PFSK-1 (cell line): ENCODE data around the gene CNIH2.

Source experiments
- FOXP2 ChIP-seq: optimal IDR thresholded peaks from 2 replicates; pipeline ENCODE3; 2011; ENCODE audit warnings: borderline replicate concordance, control low read depth, inconsistent platforms; ENCODE audit not compliant: insufficient read depth; ENCODE audit errors: extremely low read length, extremely low read depth
- POLR2AphosphoS5 ChIP-seq: IDR thresholded peaks from 2 replicates; pipeline ENCODE4 v1.6.1; 2012; ENCODE audit warnings: low read depth, mild to moderate bottlenecking, control low read depth, low read length, moderate library complexity
- REST ChIP-seq, 2 experiments: IDR thresholded peaks; 2 replicates each; pipeline versions ENCODE4 v1.6.1 to v1.8.0; 2011 to 2012; ENCODE audit warnings: low read depth in 2 of 2, low read length in 2 of 2, control low read depth in 1 of 2, inconsistent platforms in 1 of 2, mild to moderate bottlenecking in 1 of 2, moderate library complexity in 1 of 2; ENCODE audit not compliant: insufficient read depth in 1 of 2
- SIN3A ChIP-seq: IDR thresholded peaks from 2 replicates; pipeline ENCODE4 v1.6.1; 2012; ENCODE audit warnings: mild to moderate bottlenecking, low read length, moderate library complexity, borderline replicate concordance; ENCODE audit not compliant: insufficient read depth
- TAF1 ChIP-seq: IDR thresholded peaks from 2 replicates; pipeline ENCODE4 v1.6.1; 2012; ENCODE audit warnings: low read length, control low read depth, borderline replicate concordance; ENCODE audit not compliant: insufficient read depth

Gene CNIH2

DNA sequence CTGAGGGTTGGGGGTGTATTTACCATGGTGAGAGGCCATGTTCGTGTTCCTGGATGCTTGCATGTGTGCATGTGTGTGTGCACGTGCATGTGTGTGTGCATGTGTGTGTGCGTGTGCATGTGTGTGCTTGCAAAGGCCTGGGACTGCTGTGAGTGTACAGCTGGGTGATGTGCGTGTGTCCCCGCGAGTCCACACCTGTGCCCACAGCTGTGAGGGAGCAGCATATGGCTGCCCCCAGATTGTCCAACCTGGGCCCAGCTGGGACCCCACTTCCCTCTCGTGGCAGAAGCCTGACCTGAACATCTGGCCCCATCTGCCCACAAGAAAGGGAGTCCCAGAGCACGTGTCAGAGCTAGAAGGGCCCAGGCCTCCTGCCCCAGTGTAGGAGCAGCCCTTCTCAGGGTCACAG, 47.3 kb downstream of the CNIH2 start:
- no peak for TF ChIP-seq POLR2AphosphoS5
- no peak for TF ChIP-seq FOXP2
- no peak for TF ChIP-seq SIN3A
- TF ChIP-seq TAF1: no peak
- no peak for TF ChIP-seq REST (IDR thresholded peaks at IDR 0.05; ENCODE audit: insufficient read depth in 1 of 2, low read depth in 2 of 2, low read length in 2 of 2)

GRCh38 chr11:66326261-66327111, 48.5 kb downstream of the CNIH2 start:
- TF ChIP-seq FOXP2 (no peak), TAF1 (no peak), POLR2AphosphoS5 (no peak), REST (IDR thresholded peaks at IDR 0.05; ENCODE audit: insufficient read depth in 1 of 2, low read depth in 2 of 2, low read length in 2 of 2) (no peak)

GRCh38 chr11:66327171-66328030, 49.4 kb downstream of the CNIH2 start:
- TF ChIP-seq FOXP2 (no peak), SIN3A (no peak)

DNA sequence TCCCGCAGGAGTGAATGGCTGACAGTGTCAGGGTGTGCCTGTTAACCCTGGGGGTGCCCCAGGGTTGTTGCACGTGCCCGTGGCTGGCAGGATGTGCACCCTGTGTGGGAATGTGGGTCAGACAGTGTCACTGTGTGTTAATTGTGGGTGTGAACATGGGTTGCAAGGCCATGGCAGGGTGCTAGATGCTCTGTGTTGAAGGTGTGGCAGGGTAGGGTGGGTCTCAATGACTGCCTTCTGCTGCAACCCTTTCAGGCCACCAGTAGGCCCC, 50.0 kb downstream of the CNIH2 start:
- no peak for TF ChIP-seq REST (IDR thresholded peaks at IDR 0.05; ENCODE audit: insufficient read depth in 1 of 2, low read depth in 2 of 2, low read length in 2 of 2)
- TF ChIP-seq TAF1: no peak
- no peak for TF ChIP-seq SIN3A
- no peak for TF ChIP-seq FOXP2
- no peak for TF ChIP-seq POLR2AphosphoS5

DNA sequence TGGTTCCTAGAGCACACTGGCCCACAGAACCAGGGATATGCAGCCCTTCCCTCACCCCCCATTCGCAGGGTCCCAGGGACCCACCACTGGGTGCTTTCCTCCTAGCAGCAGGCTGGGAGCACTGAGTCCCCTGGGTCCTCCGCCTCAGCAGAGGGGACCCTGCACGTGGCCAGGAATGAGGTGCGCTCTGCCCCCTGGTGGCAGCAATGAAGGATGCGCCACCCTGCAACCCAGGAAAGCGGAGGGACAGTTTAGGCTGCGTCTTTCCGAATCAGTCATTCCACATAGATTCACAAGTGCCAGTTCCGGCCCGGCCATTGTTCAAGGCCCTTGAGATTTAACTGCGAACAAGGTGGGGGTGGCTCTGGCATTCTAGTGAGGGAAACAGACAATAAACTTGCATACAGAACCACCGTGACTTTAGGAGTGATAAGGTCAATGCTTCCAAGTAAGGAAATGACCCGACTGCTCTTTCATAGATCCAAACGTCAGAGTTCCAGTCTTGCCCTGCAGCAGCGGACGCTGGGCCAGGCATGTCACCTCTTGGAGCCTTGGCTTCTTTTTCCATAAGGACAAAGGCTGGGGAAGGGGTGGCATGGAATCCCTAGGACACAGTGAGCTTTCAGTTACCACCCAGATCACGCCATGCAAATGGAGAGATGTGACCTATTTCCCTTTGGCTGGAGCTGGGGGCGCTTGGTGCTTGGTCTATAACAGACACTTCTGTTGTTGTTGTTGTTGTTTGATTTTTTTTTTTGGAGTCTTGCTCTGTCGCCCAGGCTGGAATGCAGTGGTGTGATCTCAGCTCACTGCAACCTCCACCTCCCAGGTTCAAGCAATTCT, 50.5 kb downstream of the CNIH2 start:
- TF ChIP-seq SIN3A (no peak), REST (IDR thresholded peaks at IDR 0.05; ENCODE audit: insufficient read depth in 1 of 2, low read depth in 2 of 2, low read length in 2 of 2) (no peak), TAF1 (no peak), FOXP2 (no peak), POLR2AphosphoS5 (no peak)
